GM19452 (cell line): ENCODE results near the gene LRP2BP.
"Not testable (repeated sequence)": the region's sequence is repeated elsewhere in the genome, so short reads cannot be mapped to it uniquely, and the experiment has no call there.

ENCODE experiments used
- ATAC-seq: cut with Tn5 transposase; IDR thresholded peaks from one replicate; pipeline ENCODE4 v1.9.1; 2021; ENCODE audit not compliant: unreplicated experiment

Gene LRP2BP

GRCh38 chr4:185329879-185330510 lies 65.7 kb downstream of the LRP2BP start:
- ATAC-seq: not testable (repeated sequence)

- no peak for ATAC-seq
Measured at GRCh38 chr4:185328586-185328985, 67.1 kb downstream of the LRP2BP start.

- ATAC-seq: not testable (repeated sequence)
Measured at GRCh38 chr4:185325721-185326120, 70.0 kb downstream of the LRP2BP start.

GRCh38 chr4:185324361-185324760 lies 71.4 kb downstream of the LRP2BP start:
- ATAC-seq: not testable (repeated sequence)

DNA sequence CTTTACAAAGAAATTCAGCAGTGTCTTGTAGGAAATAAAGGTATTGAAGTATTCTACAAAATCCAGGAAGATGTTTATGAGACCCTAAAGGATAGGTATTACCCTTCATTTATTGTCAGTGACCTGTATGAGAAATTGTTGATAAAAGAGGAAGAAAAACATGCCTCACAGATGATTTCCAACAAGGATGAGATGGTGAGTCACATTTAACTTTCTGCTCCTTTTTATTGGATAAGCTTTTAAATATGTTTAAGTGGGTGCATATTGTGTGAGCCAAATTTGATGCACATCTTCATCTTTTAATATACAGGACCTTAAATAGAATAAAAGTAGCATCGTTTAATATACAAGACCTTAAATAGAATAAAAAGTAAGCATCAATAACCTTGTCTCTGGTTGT lies 72.1 kb downstream of the LRP2BP start:
- ATAC-seq: no peak

GRCh38 chr4:185322803-185323202 lies 72.9 kb downstream of the LRP2BP start:
- ATAC-seq: no peak

- ATAC-seq: no peak
Measured at GRCh38 chr4:185318679-185319078, 77.0 kb downstream of the LRP2BP start.

- ATAC-seq: no peak
Measured at GRCh38 chr4:185317880-185318279, 77.8 kb downstream of the LRP2BP start.

GRCh38 chr4:185317462-185317861 lies 78.3 kb downstream of the LRP2BP start:
- ATAC-seq: not testable (repeated sequence)
